GM12891 (cell line): ENCODE results near the gene DIP2B.

ENCODE experiments used
- POLR2A ChIP-seq: IDR thresholded peaks from 2 replicates; pipeline ENCODE4 v1.6.1; 2011; ENCODE audit warnings: low read depth, low read length, control low read depth
- POLR2AphosphoS5 ChIP-seq: IDR thresholded peaks from 2 replicates; pipeline ENCODE4 v1.6.1; 2011; ENCODE audit warnings: low read depth, low read length, control low read depth
- POU2F2 ChIP-seq: IDR thresholded peaks from 2 replicates; pipeline ENCODE4 v1.6.1; 2011; ENCODE audit warnings: low read depth, mild to moderate bottlenecking, control low read depth, low read length, moderate library complexity
- SPI1 ChIP-seq: IDR thresholded peaks from 2 replicates; pipeline ENCODE4 v1.6.1; 2011; ENCODE audit warnings: low read depth, low read length, control low read depth
- TAF1 ChIP-seq: IDR thresholded peaks from 2 replicates; pipeline ENCODE4 v1.6.1; 2011; ENCODE audit warnings: low read depth, low read length, control low read depth

GRCh38 chr12:50549885-50550284 lies 45.1 kb downstream of the DIP2B start:
- TF ChIP-seq POLR2AphosphoS5 (no peak), POLR2A (no peak), SPI1 (no peak), TAF1 (no peak), POU2F2 (no peak)
